GM18505 (cell line): Measurements from ENCODE around the gene MOB1A.
"Not testable (repeated sequence)": the region's sequence is repeated elsewhere in the genome, so short reads cannot be mapped to it uniquely, and the experiment has no call there.

Source experiments
- ATAC-seq: cut with Tn5 transposase; IDR thresholded peaks from one replicate; pipeline ENCODE4 v1.9.1; 2021; ENCODE audit not compliant: unreplicated experiment
- POLR2A ChIP-seq: IDR thresholded peaks from 4 replicates; pipeline ENCODE4 v1.6.1; 2011; ENCODE audit warnings: borderline replicate concordance; ENCODE audit not compliant: insufficient read depth, insufficient read length; ENCODE audit errors: extremely low read depth

MOB1A gene

GRCh38 chr2:74178211-74179062 is at the start of gene MOB1A:
TSS of gene MOB1A (minus strand) at chr2:74178879. CDS start at chr2:74178674, 205 bp downstream.
- ATAC-seq, result peak; percentile 76
- peak; percentile 92 for TF ChIP-seq POLR2A

GRCh38 chr2:74227646-74228045 is 49.0 kb upstream of the MOB1A start:
- no peak for ATAC-seq
- TF ChIP-seq POLR2A, result no peak

- no peak for ATAC-seq
- no peak for TF ChIP-seq POLR2A
Measured at GRCh38 chr2:74226648-74227213, 48.1 kb upstream of the MOB1A start.

GRCh38 chr2:74225698-74226459 is 47.2 kb upstream of the MOB1A start:
- TF ChIP-seq POLR2A, result no peak
- no peak for ATAC-seq

- TF ChIP-seq POLR2A, result peak; percentile 31
- no peak for ATAC-seq
Measured at GRCh38 chr2:74223941-74224770, 45.5 kb upstream of the MOB1A start.

- no peak for ATAC-seq
Measured at GRCh38 chr2:74222300-74222650, 43.6 kb upstream of the MOB1A start.

GRCh38 chr2:74221604-74222299 is 43.1 kb upstream of the MOB1A start:
- peak; percentile 37 for TF ChIP-seq POLR2A
- no peak for ATAC-seq

More at GRCh38 chr2:74222300-74222650, 43.6 kb upstream of the MOB1A start:
- TF ChIP-seq POLR2A, result peak; percentile 1

GRCh38 chr2:74221091-74221490 is 42.4 kb upstream of the MOB1A start:
- no peak for ATAC-seq
- no peak for TF ChIP-seq POLR2A

GRCh38 chr2:74219846-74220486 is 41.3 kb upstream of the MOB1A start:
- ATAC-seq, result no peak
- TF ChIP-seq POLR2A, result peak; percentile 38

GRCh38 chr2:74216642-74217041 is 38.0 kb upstream of the MOB1A start:
- TF ChIP-seq POLR2A, result no peak
- ATAC-seq, result no peak

- not testable (repeated sequence) for ATAC-seq
Measured at GRCh38 chr2:74215771-74216170, 37.1 kb upstream of the MOB1A start.

- TF ChIP-seq POLR2A, result no peak
- ATAC-seq, result no peak
Measured at GRCh38 chr2:74212702-74213410, 34.2 kb upstream of the MOB1A start.

- no peak for TF ChIP-seq POLR2A
- ATAC-seq, result no peak
Measured at GRCh38 chr2:74206180-74206688, 27.6 kb upstream of the MOB1A start.
